ENCODE measurements around the gene POC1A.

- TF ChIP-seq CTCF (IDR thresholded peaks at IDR 0.05) (no peak), EP300 (IDR thresholded peaks at IDR 0.05) (no peak)
Measured at GRCh38 chr3:52155912-52156311, 1.7 kb upstream of the POC1A start.
